VCaP (cell line): ENCODE results near the gene CNGA2.

Source experiments
- H3K27ac ChIP-seq: fragments of 450-650 bp; 2 replicates; pipeline ENCODE4 v1.5.1; 2017
- CTCF ChIP-seq: fragments of 450-650 bp; conservative IDR thresholded peaks from 2 replicates; pipeline ENCODE4 v1.5.1; 2017; ENCODE audit warnings: mild to moderate bottlenecking, moderate library complexity

The CNGA2 gene

GRCh38 chrX:151725338-151725614, 9.3 kb upstream of the CNGA2 start:
- no peak overlapping the region for H3K27ac ChIP-seq
- TF ChIP-seq CTCF: no peak

GRCh38 chrX:151726751-151727150, 7.8 kb upstream of the CNGA2 start:
- TF ChIP-seq CTCF: no peak
- no peak overlapping the region for H3K27ac ChIP-seq

GRCh38 chrX:151727346-151727745, 7.2 kb upstream of the CNGA2 start:
- H3K27ac ChIP-seq: no peak overlapping the region
- no peak for TF ChIP-seq CTCF

GRCh38 chrX:151729056-151729725, 5.4 kb upstream of the CNGA2 start:
- TF ChIP-seq CTCF: no peak
- H3K27ac ChIP-seq: no peak overlapping the region

- no peak for TF ChIP-seq CTCF
- H3K27ac ChIP-seq: no peak overlapping the region
Observed at GRCh38 chrX:151735219-151735618, 673 bp downstream of the CNGA2 start.

- no peak overlapping the region for H3K27ac ChIP-seq
- TF ChIP-seq CTCF: no peak
Observed at GRCh38 chrX:151736685-151737084, 2.1 kb downstream of the CNGA2 start.

- no peak for TF ChIP-seq CTCF
- H3K27ac ChIP-seq: no peak overlapping the region
Observed at GRCh38 chrX:151737494-151737893, 2.9 kb downstream of the CNGA2 start.
